GM19372 (cell line): ENCODE measurements around the gene A4GALT.

ENCODE experiments used
- ATAC-seq: cut with Tn5 transposase; IDR thresholded peaks from one replicate; pipeline ENCODE4 v1.9.1; 2021; ENCODE audit warnings: mild to moderate bottlenecking, low read depth, moderate library complexity; ENCODE audit not compliant: unreplicated experiment

Gene A4GALT

GRCh38 chr22:42707496-42707895 is 13.2 kb downstream of the A4GALT start:
- no peak for ATAC-seq

GRCh38 chr22:42704896-42705295 is 15.8 kb downstream of the A4GALT start:
- no peak for ATAC-seq

- no peak for ATAC-seq
These were observed 18.0 kb downstream of the A4GALT start for GRCh38 chr22:42702675-42703074.

DNA sequence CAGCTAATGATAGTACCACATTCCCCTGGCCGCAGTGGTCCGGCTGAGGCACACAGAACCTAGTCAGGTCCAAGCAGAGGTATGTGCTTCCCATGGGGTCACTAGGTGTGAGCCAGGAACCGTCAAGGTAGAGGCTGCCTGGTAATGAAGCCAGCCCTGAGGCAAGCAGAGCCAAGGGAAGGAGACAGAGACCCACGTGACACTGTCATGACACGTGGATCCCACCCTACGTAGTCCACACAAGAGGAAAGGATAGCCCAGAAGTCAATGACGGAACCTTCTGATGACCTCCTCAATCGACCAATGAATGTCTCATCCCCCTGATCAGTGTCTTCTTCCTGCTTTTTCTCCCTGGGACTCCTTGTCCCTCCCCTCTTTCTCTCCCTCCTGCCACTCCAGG is 19.0 kb downstream of the A4GALT start:
- no peak for ATAC-seq

DNA sequence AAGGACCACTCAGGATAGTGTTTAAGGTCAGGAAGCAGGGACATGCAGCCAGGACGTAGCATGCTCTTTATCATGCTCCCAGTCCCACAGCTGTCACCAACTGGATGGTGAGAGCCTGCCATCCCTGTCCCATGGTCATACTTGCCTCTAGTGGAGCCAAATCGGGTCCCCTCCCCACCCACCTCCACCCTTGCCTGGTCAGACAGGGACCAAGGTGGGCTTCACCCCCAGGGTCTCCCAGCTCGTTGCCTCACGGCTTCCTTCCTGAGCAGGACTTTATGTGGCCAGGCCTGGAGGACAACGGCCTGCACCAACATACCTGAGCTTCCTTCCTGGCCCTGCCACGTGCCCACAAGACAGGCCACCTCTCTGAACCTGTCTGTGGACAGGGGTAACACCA is 19.8 kb downstream of the A4GALT start:
- no peak for ATAC-seq

GRCh38 chr22:42700355-42700754 is 20.3 kb downstream of the A4GALT start:
- ATAC-seq, result no peak

DNA sequence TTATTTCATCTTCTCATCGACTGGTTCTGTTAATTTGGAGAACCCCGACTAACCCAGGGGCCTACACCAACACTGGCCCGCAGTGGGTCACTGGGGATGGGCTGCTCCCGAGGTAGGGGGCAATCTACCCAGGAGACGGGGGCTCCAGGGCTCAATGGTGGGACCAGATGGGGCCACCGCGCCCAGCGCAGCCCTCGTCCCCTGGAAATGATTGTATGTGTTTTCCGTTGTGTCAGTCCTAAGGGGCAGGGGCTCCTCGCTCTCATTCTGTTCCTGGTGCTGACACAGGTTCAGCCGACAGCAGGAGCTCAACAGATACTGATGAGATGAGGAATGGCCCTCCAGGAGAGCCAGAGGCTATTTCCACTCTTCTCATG is 20.7 kb downstream of the A4GALT start:
- ATAC-seq, result no peak

DNA sequence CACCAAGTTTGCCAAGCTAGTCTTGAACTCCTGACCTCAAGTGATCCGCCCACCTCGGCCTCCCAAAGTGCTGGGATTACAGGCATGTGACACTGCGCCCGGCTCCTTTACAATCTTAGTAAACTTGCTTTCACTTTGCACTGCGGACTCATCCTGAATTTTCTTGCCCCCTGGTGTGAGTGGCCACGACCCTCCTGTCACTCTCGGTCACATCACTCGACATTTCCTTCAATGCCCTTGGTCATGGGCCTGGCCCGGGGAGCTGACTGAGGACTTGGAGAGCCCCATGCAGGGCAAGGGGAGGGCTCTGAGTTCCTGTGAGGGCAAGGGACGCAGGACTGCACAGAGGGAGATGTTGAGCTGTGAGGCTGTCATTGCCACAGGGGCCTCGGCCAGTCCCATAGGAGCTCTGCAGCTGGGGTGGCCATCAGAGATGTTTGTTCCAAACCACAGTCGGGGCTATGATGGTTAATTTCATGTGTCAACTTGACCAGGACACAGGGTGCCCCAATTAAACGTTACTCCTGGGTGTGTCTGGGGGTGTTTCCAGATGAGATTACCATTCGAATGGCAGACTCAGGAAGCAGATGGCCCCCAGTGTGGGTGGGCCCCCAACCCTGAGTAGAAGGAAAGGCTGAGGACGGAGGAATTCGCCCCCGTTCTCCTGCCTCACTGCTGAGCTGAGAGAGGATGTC is 21.2 kb downstream of the A4GALT start:
- no peak for ATAC-seq

DNA sequence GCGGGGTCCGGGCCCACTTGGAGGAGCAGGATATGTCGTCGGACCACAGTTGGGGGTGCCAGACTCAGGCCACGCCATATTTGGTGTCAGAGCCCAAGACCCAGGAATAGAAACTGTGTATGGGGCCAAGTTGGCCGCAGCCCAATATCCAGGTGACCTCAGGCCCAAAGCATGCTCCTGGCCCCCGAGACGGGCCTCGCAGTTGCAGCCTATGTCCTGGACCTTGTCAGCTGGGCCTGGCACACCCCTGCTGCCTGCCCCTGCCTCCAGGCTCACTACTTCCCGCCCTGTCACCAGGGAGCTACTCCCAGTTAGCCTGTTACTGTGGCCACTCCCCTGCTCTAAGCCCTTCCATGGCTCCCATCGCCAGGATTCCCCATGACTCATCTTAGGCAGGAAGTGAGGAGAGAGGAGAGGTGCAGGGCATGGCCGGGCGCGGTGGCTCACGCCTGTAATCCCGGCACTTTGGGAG is 23.1 kb downstream of the A4GALT start:
- ATAC-seq, result no peak

DNA sequence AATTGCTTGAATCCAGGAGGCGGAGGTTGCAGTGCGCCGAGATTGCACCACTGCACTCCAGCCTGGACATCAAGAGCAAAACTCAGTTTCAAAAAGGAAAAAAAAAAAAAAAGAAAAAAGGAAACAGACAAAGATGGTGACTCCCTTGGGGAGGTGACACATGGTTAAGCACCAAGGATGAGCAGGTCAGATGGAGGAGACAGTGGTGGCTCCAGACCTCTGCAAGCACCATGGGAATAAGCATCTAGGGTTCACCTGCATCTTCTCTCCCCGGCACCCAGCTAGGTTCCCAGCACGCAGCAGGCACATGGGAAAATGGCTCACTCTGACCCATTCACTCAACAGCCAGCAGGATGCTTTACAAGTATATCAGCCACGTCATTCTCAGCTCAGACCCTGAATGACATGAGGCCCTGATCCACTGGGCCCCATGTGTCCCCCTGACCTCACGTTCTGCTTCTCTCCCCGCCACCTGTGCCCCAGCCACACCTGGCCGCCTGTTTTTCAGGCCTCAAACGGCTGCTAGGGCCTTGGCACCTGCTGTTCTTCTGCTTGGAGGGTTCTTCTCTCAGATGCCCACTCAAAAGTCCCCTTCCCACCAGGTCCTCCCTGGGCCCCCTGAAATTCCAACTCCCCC is 24.2 kb downstream of the A4GALT start:
- ATAC-seq, result no peak

DNA sequence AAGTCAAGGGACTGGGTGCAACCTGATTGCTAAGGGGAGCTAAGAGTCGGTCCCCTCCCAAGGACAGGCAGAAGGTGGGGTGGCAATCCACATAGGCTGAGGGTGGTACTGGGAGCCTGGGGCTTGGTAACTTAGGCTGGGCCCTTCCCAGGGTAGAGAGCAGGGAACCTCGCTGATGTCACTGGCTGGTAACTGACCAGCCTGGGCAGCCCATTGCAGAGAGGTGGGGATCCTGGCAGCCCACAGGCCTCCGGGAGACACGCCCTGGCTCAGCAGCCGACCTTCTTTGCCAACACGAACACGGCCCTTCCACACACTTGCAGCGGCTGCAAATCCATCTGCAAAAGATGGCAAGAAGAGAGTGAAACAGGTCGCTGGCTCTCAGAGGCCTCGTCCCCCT is 25.4 kb downstream of the A4GALT start:
- no peak for ATAC-seq

DNA sequence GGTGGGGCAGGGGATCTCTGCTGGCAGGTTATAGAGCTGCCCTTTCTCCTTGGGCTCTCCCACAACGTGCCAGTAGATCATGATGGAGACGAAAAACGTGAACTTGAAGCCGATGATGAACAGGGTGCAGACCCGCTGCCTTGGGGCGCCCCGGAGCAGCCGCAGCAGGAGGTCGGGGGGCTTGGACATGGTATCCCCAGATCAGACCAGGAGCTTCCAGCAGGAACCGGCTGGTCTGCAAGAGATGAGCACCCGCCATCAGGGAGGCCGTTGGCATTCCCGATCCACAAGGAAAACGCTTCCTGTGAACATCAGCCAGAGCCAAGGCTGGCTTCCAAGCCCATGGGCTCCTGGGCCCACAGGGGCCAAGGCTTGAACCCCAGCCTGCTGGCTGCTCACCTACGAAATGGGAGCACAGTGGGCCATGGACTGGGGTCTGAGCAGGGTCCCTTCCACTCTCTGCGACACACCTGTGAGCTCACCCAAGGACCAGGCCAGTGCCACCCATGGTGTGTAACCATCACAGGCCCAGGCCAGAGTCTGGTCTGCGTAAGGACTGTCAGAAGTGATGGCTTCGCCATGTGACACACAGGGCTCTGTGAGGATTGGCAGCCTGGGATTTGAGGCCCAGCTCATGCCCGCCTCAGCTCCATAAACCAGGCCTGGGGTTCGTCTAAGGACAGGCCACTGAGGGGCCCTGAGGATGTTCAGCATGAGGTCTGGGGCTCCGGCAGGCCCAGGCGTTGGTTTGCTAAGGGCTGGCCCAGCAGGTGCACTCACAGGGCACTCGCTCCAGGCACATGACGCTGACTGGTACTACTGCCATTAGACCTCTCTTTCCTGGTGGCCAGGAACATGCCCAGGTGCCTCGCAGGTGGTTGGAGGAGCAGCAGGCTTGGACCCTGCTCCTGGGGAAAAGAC is 26.6 kb downstream of the A4GALT start:
- no peak for ATAC-seq

DNA sequence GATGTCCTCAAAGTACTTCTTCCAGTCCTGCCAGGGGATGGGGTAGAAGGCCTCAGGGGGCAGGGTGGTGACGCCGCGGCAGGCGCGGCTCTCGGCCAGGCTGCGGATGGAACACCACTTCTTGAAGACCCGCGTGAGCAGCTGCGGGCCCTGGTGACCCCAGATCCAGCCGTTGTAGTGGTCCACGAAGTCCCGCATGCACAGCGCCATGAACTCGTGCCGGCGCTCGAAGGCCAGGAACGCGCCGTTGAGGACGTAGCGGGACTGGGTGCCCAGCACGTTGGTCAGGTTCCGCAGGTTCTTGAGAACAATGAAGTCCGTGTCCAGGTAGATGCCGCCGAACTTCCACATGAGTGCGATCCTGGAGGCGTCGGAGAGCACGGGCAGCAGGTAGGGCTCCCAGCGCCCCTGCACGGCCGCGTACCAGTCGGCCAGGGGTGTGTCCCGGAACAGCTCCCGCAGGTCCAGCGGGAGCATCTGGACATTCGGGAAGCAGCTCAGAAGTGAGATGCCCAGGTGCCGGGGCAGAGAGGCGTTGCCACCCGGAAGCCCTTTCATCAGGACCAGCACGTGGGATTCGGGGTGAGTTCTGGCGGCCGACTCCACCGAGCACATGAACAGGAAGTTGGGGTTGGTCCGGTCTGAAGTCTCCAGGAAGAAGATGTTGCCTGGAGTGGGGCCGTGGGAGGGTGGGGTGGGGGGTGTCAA is 27.5 kb downstream of the A4GALT start:
- ATAC-seq, result no peak

- no peak for ATAC-seq
These were observed 28.2 kb downstream of the A4GALT start for GRCh38 chr22:42692239-42693054.

DNA sequence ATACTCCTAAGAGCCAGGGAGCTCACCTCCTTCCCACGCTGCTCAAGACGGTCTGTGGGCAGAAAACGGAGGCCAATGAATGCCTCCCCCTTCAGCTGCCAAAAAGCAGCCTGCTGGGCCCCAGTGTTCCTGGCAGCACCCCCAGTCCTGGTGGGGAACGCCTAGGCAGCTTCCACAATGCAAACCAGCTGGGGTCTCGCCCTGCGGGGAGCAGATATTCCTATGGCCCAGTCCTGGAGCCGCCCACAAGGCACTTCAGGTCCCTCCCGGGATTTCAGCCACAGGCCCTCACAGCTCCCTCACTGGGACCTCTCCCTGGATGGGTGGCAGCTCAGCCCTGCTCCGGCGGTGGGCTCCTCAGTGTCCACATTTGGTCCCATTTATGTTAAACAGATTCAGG is 29.2 kb downstream of the A4GALT start:
- ATAC-seq, result no peak

GRCh38 chr22:42688241-42689211 is 32.1 kb downstream of the A4GALT start:
- no peak for ATAC-seq

- no peak for ATAC-seq
These were observed 33.7 kb downstream of the A4GALT start for GRCh38 chr22:42686756-42687491.
